ENCODE measurements around the gene KLC4. TPM values are rescaled to one million over a fixed set of nuclear protein-coding genes. Genes with fewer than 3 reads are reported as not detected.

The KLC4 gene
- total and polyA plus RNA-seq, 11 donors = 18.8 to 35.4 (median 26.9) TPM

DNA sequence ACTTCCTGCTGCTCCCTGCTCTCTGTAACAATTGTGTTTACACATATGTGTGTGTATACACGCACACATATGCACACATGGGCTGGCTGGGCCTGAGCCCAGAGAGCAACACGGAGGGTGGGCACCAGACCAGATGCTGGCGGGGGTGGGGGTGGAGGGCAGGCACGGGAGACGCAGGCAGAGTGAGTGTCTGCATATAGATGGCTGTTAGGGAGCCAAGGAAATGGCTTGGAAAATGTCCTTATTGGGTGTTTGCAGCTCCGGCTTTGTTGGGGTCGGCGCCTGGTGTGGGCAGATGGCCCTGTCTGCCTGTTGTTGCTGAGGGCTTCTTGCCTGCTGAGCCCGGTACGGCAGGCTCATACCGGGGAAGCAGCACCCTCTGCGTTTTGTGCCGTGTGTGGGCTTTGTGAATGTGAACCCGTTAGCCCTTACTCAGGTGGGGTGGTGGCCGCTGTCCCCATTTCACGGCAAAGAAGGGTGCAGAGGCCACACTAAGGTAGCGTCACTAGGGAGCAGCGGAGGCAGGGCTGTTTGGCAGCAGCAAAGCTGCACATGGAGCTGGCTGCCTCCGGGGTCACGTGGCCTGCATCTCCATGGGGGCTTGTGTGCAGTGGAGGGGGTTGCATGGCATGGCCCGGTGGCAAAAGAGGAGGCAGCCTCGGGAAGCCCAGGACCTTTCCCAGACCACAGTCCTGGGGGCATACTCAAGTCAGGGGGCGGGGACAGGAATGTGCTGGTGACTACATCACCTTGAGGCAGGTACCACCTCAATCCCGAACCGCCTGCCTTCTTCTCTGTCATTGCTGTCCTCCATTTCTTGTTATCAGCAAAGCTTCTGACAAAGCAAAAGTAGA lies 64.3 kb downstream of the KLC4 start:
- no peaks in the 10 kb centered on the region for H3K27me3 ChIP-seq
- H3K9me3 ChIP-seq = no peaks in the 10 kb centered on the region
- no peak for DNase-seq
- WGBS, 4 donors = 62 to 75% (median 68%) methylated on average over 19 to 25 of the region's 25 CpGs
- H3K4me1 ChIP-seq = peaks cover 0 to 24% (median 4%) of the 10 kb centered on the region in 12 donors
- no peak for ATAC-seq
- H3K4me3 ChIP-seq = no peak overlapping the region
- no peak for TF ChIP-seq POLR2A (IDR thresholded peaks at IDR 0.05)
- TF ChIP-seq, protein P1, sequence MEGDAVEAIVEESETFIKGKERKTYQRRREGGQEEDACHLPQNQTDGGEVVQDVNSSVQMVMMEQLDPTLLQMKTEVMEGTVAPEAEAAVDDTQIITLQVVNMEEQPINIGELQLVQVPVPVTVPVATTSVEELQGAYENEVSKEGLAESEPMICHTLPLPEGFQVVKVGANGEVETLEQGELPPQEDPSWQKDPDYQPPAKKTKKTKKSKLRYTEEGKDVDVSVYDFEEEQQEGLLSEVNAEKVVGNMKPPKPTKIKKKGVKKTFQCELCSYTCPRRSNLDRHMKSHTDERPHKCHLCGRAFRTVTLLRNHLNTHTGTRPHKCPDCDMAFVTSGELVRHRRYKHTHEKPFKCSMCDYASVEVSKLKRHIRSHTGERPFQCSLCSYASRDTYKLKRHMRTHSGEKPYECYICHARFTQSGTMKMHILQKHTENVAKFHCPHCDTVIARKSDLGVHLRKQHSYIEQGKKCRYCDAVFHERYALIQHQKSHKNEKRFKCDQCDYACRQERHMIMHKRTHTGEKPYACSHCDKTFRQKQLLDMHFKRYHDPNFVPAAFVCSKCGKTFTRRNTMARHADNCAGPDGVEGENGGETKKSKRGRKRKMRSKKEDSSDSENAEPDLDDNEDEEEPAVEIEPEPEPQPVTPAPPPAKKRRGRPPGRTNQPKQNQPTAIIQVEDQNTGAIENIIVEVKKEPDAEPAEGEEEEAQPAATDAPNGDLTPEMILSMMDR (IDR thresholded peaks at IDR 0.05) = no peak
- H3K27ac ChIP-seq = no peak overlapping the region
- H3K36me3 ChIP-seq = no peaks in the 10 kb centered on the region
- intact Hi-C loops (cut with DNase I) = loop anchor here in 1 of 10 donors (10.0 kb wide), 1 partner anchor 49 kb away; the partner anchor contains the start of gene PTK7

DNA sequence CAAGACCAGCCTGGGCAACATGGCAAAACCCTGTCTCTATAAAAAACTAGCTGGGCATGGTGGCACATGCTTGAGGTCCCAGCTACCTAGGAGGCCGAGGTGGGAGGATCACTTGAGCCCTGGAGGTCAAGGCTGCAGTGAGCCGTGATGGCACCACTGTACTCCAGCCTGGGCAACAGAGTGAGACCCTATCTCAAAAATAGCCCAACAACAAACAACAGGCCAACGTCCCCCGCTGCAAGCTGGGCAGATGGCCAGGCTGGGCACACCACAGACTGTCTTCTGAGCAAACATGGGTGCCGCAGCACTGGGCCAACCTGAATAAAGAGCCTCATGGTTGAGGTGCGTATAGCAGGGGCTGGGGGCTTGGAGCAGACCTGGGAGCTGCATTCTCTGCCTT lies 65.0 kb downstream of the KLC4 start:
- H3K4me1 ChIP-seq = peaks cover 0 to 24% (median 5%) of the 10 kb centered on the region in 12 donors
- H3K4me3 ChIP-seq = no peak overlapping the region
- no peak for ATAC-seq
- no peaks in the 10 kb centered on the region for H3K9me3 ChIP-seq
- no peak overlapping the region for H3K27ac ChIP-seq
- 76 to 95% (median 79%) methylated on average over 2 to 6 of the region's 6 CpGs for WGBS, 4 donors
- intact Hi-C loops (cut with DNase I) = loop anchor here in 1 of 10 donors (10.0 kb wide), 1 partner anchor 50 kb away; the partner anchor contains the start of gene PTK7
- no peaks in the 10 kb centered on the region for H3K36me3 ChIP-seq
- TF ChIP-seq, protein P1 (IDR thresholded peaks at IDR 0.05) = no peak
- no peak for TF ChIP-seq POLR2A (IDR thresholded peaks at IDR 0.05)
- no peak for DNase-seq
- no peaks in the 10 kb centered on the region for H3K27me3 ChIP-seq

Other genes with a start within 250 kb of the KLC4 start
- gene RPL7L1, start 180.0 kb upstream of the KLC4 start, total RNA-seq = 10 to 100 TPM; 39.8 to 71.1 (median 49.2) TPM
- 10 to 100 TPM; 25.8 to 95.7 TPM for gene RPL7L1, start 180.0 kb upstream of the KLC4 start, polyA plus RNA-seq
- 1 to 10 TPM in 1 of 9 donors, not detected in 8; 1.7 TPM for gene PTCRA, start 143.6 kb upstream of the KLC4 start, total RNA-seq
- not detected for gene PTCRA, start 143.6 kb upstream of the KLC4 start, polyA plus RNA-seq
- 10 to 100 TPM; 14.7 to 44.0 (median 20.6) TPM for gene CNPY3, start 130.2 kb upstream of the KLC4 start, total RNA-seq
- gene CNPY3, start 130.2 kb upstream of the KLC4 start, polyA plus RNA-seq = 10 to 100 TPM; 13.8 to 35.7 TPM
- gene GNMT, start 98.9 kb upstream of the KLC4 start, total RNA-seq = 10 to 100 TPM in 2 of 9 donors, 1 to 10 TPM in 3, under 1 TPM in 4; 0.36 to 32.0 (median 1.1) TPM
- gene GNMT, start 98.9 kb upstream of the KLC4 start, polyA plus RNA-seq = 1 to 10 TPM; 1.9 to 7.1 TPM
- 10 to 100 TPM; 11.2 to 27.3 (median 19.6) TPM for gene PEX6, start 80.5 kb upstream of the KLC4 start, total RNA-seq
- 10 to 100 TPM; 10.3 to 14.6 TPM for gene PEX6, start 80.5 kb upstream of the KLC4 start, polyA plus RNA-seq
- 10 to 100 TPM; 30.9 to 51.3 (median 35.1) TPM for gene PPP2R5D, start 75.1 kb upstream of the KLC4 start, total RNA-seq
- 10 to 100 TPM; 21.4 to 50.2 TPM for gene PPP2R5D, start 75.1 kb upstream of the KLC4 start, polyA plus RNA-seq
- gene MEA1, start 45.7 kb upstream of the KLC4 start, total RNA-seq = 10 to 100 TPM; 24.5 to 46.2 (median 32.1) TPM
- gene MEA1, start 45.7 kb upstream of the KLC4 start, polyA plus RNA-seq = 10 to 100 TPM; 49.7 to 56.7 TPM
- gene KLHDC3, start 45.4 kb upstream of the KLC4 start, total RNA-seq = 100 to 1,000 TPM in 5 of 9 donors, 10 to 100 TPM in 4; 79.4 to 180 (median 102) TPM
- 100 to 1,000 TPM; 112 to 147 TPM for gene KLHDC3, start 45.4 kb upstream of the KLC4 start, polyA plus RNA-seq
- gene RRP36, start 38.0 kb upstream of the KLC4 start, total RNA-seq = 10 to 100 TPM; 22.7 to 36.5 (median 32.3) TPM
- gene RRP36, start 38.0 kb upstream of the KLC4 start, polyA plus RNA-seq = 10 to 100 TPM; 18.7 to 53.4 TPM
- 10 to 100 TPM in 2 of 9 donors, 1 to 10 TPM in 7; 5.6 to 13.2 (median 7.9) TPM for gene CUL7, start 5.8 kb upstream of the KLC4 start, total RNA-seq
- 1 to 10 TPM; 3.5 to 6.1 TPM for gene CUL7, start 5.8 kb upstream of the KLC4 start, polyA plus RNA-seq
- gene MRPL2, start 197 bp upstream of the KLC4 start, total RNA-seq = 10 to 100 TPM; 54.0 to 98.5 (median 83.1) TPM
- gene MRPL2, start 197 bp upstream of the KLC4 start, polyA plus RNA-seq = 100 to 1,000 TPM; 119 to 142 TPM
- gene PTK7, start 16.7 kb downstream of the KLC4 start, total RNA-seq = 10 to 100 TPM in 1 of 9 donors, 1 to 10 TPM in 8; 1.4 to 10.4 (median 1.9) TPM
- gene PTK7, start 16.7 kb downstream of the KLC4 start, polyA plus RNA-seq = 1 to 10 TPM; 1.8 to 4.8 TPM
- gene SRF, start 111.6 kb downstream of the KLC4 start, total RNA-seq = 10 to 100 TPM; 49.8 to 94.4 (median 73.3) TPM
- 10 to 100 TPM; 43.5 to 90.6 TPM for gene SRF, start 111.6 kb downstream of the KLC4 start, polyA plus RNA-seq
- 10 to 100 TPM in 8 of 9 donors, 1 to 10 TPM in 1; 6.5 to 22.3 (median 12.5) TPM for gene CUL9, start 122.6 kb downstream of the KLC4 start, total RNA-seq
- gene CUL9, start 122.6 kb downstream of the KLC4 start, polyA plus RNA-seq = 10 to 100 TPM in 1 of 2 donors, 1 to 10 TPM in 1; 7.5 to 17.0 TPM
- 10 to 100 TPM; 18.9 to 63.7 (median 25.7) TPM for gene DNPH1, start 169.8 kb downstream of the KLC4 start, total RNA-seq
- gene DNPH1, start 169.8 kb downstream of the KLC4 start, polyA plus RNA-seq = 10 to 100 TPM; 37.9 to 45.5 TPM
- gene TTBK1, start 183.8 kb downstream of the KLC4 start, total RNA-seq = under 1 TPM; 0.04 to 0.52 (median 0.29) TPM
- under 1 TPM; 0.07 to 0.23 TPM for gene TTBK1, start 183.8 kb downstream of the KLC4 start, polyA plus RNA-seq
- under 1 TPM in 4 of 9 donors, not detected in 5; 0.12 to 0.32 (median 0.14) TPM for gene SLC22A7, start 238.6 kb downstream of the KLC4 start, total RNA-seq
- under 1 TPM in 1 of 2 donors, not detected in 1; 0.23 TPM for gene SLC22A7, start 238.6 kb downstream of the KLC4 start, polyA plus RNA-seq
- 10 to 100 TPM in 6 of 9 donors, 1 to 10 TPM in 3; 3.7 to 63.3 (median 20.9) TPM for gene CRIP3, start 249.2 kb downstream of the KLC4 start, total RNA-seq
- gene CRIP3, start 249.2 kb downstream of the KLC4 start, polyA plus RNA-seq = 10 to 100 TPM in 1 of 2 donors, 1 to 10 TPM in 1; 3.6 to 66.7 TPM

Data from heart left ventricle (tissue), 16 donors.